Liver (tissue), 9 donors: ENCODE measurements around the gene ELK4. TPM values are rescaled to one million over a fixed set of nuclear protein-coding genes. Genes with fewer than 3 reads are reported as not detected.
A peak's percentile ranks its signal among the peaks of the same experiment; 100 is the strongest.

ENCODE experiments used
- DNase-seq: peaks from one replicate; pipeline ENCODE4 v3.0.0-alpha.2; 2017; ENCODE audit warnings: low spot score
- H3K27ac ChIP-seq, 2 donors: one replicate each; pipeline ENCODE4 v1.7.0; 2013; ENCODE audit warnings: inconsistent platforms in 2 of 2, low read length in 2 of 2, control low read depth in 1 of 2, low read depth in 1 of 2, mild to moderate bottlenecking in 1 of 2
- H3K27me3 ChIP-seq, 4 donors: one replicate each; pipeline versions ENCODE4 v1.6.1 to v1.7.0; 2013; ENCODE audit warnings: low read length in 3 of 4, inconsistent platforms in 1 of 4, mild to moderate bottlenecking in 1 of 4, moderate library complexity in 1 of 4; ENCODE audit not compliant: control insufficient read depth in 4 of 4, insufficient read depth in 4 of 4
- H3K36me3 ChIP-seq, 4 donors: one replicate each; pipeline versions ENCODE4 v1.6.1 to v1.7.0; 2013; ENCODE audit warnings: low read length in 3 of 4, mild to moderate bottlenecking in 3 of 4, low read depth in 1 of 4, moderate library complexity in 1 of 4; ENCODE audit not compliant: control insufficient read depth in 4 of 4, insufficient read depth in 3 of 4
- H3K4me1 ChIP-seq, 4 donors: one replicate each; pipeline versions ENCODE4 v1.6.1 to v1.7.0; 2013; ENCODE audit warnings: low read length in 3 of 4, mild to moderate bottlenecking in 3 of 4, moderate library complexity in 1 of 4; ENCODE audit not compliant: control insufficient read depth in 4 of 4, insufficient read depth in 4 of 4
- H3K4me3 ChIP-seq, 3 donors: one replicate each; pipeline versions ENCODE4 v1.6.1 to v1.7.0; 2013; ENCODE audit warnings: low read length in 3 of 3, control low read depth in 1 of 3, low read depth in 1 of 3, mild to moderate bottlenecking in 1 of 3
- H3K9ac ChIP-seq, 2 donors: one replicate each; pipeline ENCODE4 v1.7.0; 2013; ENCODE audit warnings: low read length in 2 of 2, mild to moderate bottlenecking in 2 of 2, moderate library complexity in 2 of 2, control low read depth in 1 of 2, low read depth in 1 of 2
- H3K9me3 ChIP-seq, 4 donors: one replicate each; pipeline versions ENCODE4 v1.6.1 to v1.7.0; 2013; ENCODE audit warnings: low read length in 3 of 4; ENCODE audit not compliant: control insufficient read depth in 4 of 4
- ATF3 ChIP-seq: IDR thresholded peaks from 2 replicates; pipeline ENCODE4 v1.6.1; 2016; ENCODE audit warnings: antibody characterized with exemption
- CTCF ChIP-seq: fragments of 150-350 bp; IDR thresholded peaks from 2 replicates; pipeline ENCODE4 v1.5.1; 2017; ENCODE audit warnings: improper control_type of control experiment, low read depth, low read length; ENCODE audit not compliant: missing input control
- EGR1 ChIP-seq, 2 donors: IDR thresholded peaks; 2 replicates each; pipeline ENCODE4 v1.6.1; 2016 to 2018; ENCODE audit warnings: antibody characterized with exemption in 2 of 2, low read depth in 2 of 2
- FOXA1 ChIP-seq: IDR thresholded peaks from 2 replicates; pipeline ENCODE4 v1.6.1; 2016; ENCODE audit warnings: antibody characterized with exemption
- MAX ChIP-seq: IDR thresholded peaks from 2 replicates; pipeline ENCODE4 v1.6.1; 2016; ENCODE audit warnings: antibody characterized with exemption
- NR2F2 ChIP-seq: IDR thresholded peaks from 2 replicates; pipeline ENCODE4 v1.6.1; 2016; ENCODE audit warnings: antibody characterized with exemption
- REST ChIP-seq: IDR thresholded peaks from 2 replicates; pipeline ENCODE4 v1.6.1; 2016; ENCODE audit warnings: antibody characterized with exemption, mild to moderate bottlenecking
- RXRA ChIP-seq, 2 donors: IDR thresholded peaks; 2 replicates each; pipeline ENCODE4 v1.6.1; 2017 to 2018; ENCODE audit warnings: antibody characterized with exemption in 2 of 2, mild to moderate bottlenecking in 1 of 2
- YY1 ChIP-seq: IDR thresholded peaks from 2 replicates; pipeline ENCODE4 v1.6.1; 2016; ENCODE audit warnings: antibody characterized with exemption, mild to moderate bottlenecking
- ZBTB33 ChIP-seq: IDR thresholded peaks from 2 replicates; pipeline ENCODE4 v1.6.1; 2016; ENCODE audit warnings: antibody characterized with exemption
- WGBS: extraction: QIAGEN DNeasy Blood & Tissue Kit; methylation state at CpG from one replicate; pipeline ENCODE4 v1.1.7; 2013; 5-methylcytosine and 5-hydroxymethylcytosine counted together
- polyA plus RNA-seq, 2 donors: library from polyadenylated mRNA; stranded (reverse) in 1 of 2; unstranded in 1 of 2; fragments of 200-250 nt in 1 of 2; fragments of >200 nt in 1 of 2; fragmentation: Nextera tagmentation in 1 of 2; extraction: Ambion mirVana in 1 of 2; gene quantifications; one replicate each; pipeline versions ENCODE4 v1.2.1 to v1.2.3, GENCODE V29; 2013 to 2015
- total RNA-seq, 2 donors: library from RNA; depleted of rRNA; stranded (reverse); fragments of >200 nt; gene quantifications; one replicate each; pipeline ENCODE4 v1.2.3, GENCODE V29; 2014
- donor health status: healthy.
- donor health status: healthy.
- donor health status: healthy.
- donor health status: healthy.
- donor health status: healthy.

The ELK4 gene
- total and polyA plus RNA-seq, 4 donors: 3.5 to 20.2 (median 6.9) TPM

- TF ChIP-seq FOXA1 (no peak), YY1 (no peak), REST (no peak), RXRA (IDR thresholded peaks at IDR 0.05) (no peak), NR2F2 (no peak)
- peaks cover 0 to 4% (median 0%) of the 10 kb centered on the region in 4 donors for H3K36me3 ChIP-seq
- H3K27ac ChIP-seq: peak overlapping the region in 1 of 2 donors; percentile 27
- no peaks in the 10 kb centered on the region for H3K9me3 ChIP-seq
- H3K4me3 ChIP-seq: no peak overlapping the region
- no peaks in the 10 kb centered on the region for H3K27me3 ChIP-seq
- WGBS: 70% methylated on average over 6 of the region's 6 CpGs
- DNase-seq: peak; percentile 17
- peaks cover 2 to 8% (median 5%) of the 10 kb centered on the region in 4 donors for H3K4me1 ChIP-seq
- no peak overlapping the region for H3K9ac ChIP-seq
Observed at GRCh38 chr1:205593967-205594366, 37.8 kb downstream of the ELK4 start.

- no peaks in the 10 kb centered on the region for H3K9me3 ChIP-seq
- H3K27ac ChIP-seq: peak overlapping the region in 1 of 2 donors; percentile 27
- no peaks in the 10 kb centered on the region for H3K27me3 ChIP-seq
- H3K9ac ChIP-seq: no peak overlapping the region
- H3K36me3 ChIP-seq: peaks cover 0 to 4% (median 0%) of the 10 kb centered on the region in 4 donors
- peaks cover 2 to 8% (median 5%) of the 10 kb centered on the region in 4 donors for H3K4me1 ChIP-seq
- 64% methylated on average over 4 of the region's 4 CpGs for WGBS
- TF ChIP-seq ZBTB33 (no peak), YY1 (no peak), FOXA1 (no peak), EGR1 (IDR thresholded peaks at IDR 0.05; ENCODE audit: low read depth in 2 of 2) (no peak), MAX (no peak), CTCF (no peak), ATF3 (no peak)
- no peak overlapping the region for H3K4me3 ChIP-seq
- DNase-seq: no peak
Observed at GRCh38 chr1:205593532-205593931, 38.3 kb downstream of the ELK4 start.
